Measurements from ENCODE around the gene POLG.

GRCh38 chr15:89360294-89360971 lies 25.8 kb upstream of the POLG start:
- TF ChIP-seq ZNF777 (tag by site-specific recombination; IDR thresholded peaks at IDR 0.05; ENCODE audit: borderline replicate concordance) (no peak), CTCF (tag by site-specific recombination; IDR thresholded peaks at IDR 0.05) (no peak), SP7 (tag by site-specific recombination; IDR thresholded peaks at IDR 0.05) (no peak), SETDB1 (IDR thresholded peaks at IDR 0.05; ENCODE audit: insufficient read length, low read length) (no peak), ZNF530 (tag by site-specific recombination; IDR thresholded peaks at IDR 0.05; ENCODE audit: low read depth) (no peak), TSHZ1 (tag by site-specific recombination; IDR thresholded peaks at IDR 0.05; ENCODE audit: borderline replicate concordance) (no peak), MZF1 (tag by site-specific recombination; IDR thresholded peaks at IDR 0.05; ENCODE audit: borderline replicate concordance) (no peak), ZNF274 (IDR thresholded peaks at IDR 0.05; ENCODE audit: low read length) (no peak), ZNF274 (tag by site-specific recombination; IDR thresholded peaks at IDR 0.05; ENCODE audit: borderline replicate concordance) (no peak), ZBTB49 (tag by site-specific recombination; IDR thresholded peaks at IDR 0.05; ENCODE audit: low read depth) (no peak), ZNF501 (tag by site-specific recombination; IDR thresholded peaks at IDR 0.05) (no peak), PRDM6 (tag by site-specific recombination; IDR thresholded peaks at IDR 0.05) (no peak), ZNF157 (tag by site-specific recombination; IDR thresholded peaks at IDR 0.05) (no peak), ZNF121 (tag by site-specific recombination; IDR thresholded peaks at IDR 0.05) (no peak), TCF7L2 (IDR thresholded peaks at IDR 0.05; ENCODE audit: borderline replicate concordance, low read depth, low read length) (no peak)
